Psoas muscle (tissue), 8 donors: Measurements from ENCODE around the gene BAAT. TPM values are rescaled to one million over a fixed set of nuclear protein-coding genes. Genes with fewer than 3 reads are reported as not detected.
"Not testable (repeated sequence)": the region's sequence is repeated elsewhere in the genome, so short reads cannot be mapped to it uniquely, and the experiment has no call there.

Source experiments
- ATAC-seq, 4 donors: fragments of 200-7000 bp; cut with Tn5 transposase; one replicate each; pipeline ENCODE4 v1.9.1; 2020; ENCODE audit warnings: moderate library complexity in 3 of 4, mild to moderate bottlenecking in 2 of 4
- DNase-seq, 2 donors: peaks; one replicate each; pipeline ENCODE4 v3.0.0-alpha.2; 2020
- H3K27ac ChIP-seq: fragments of 200-600 bp; one replicate; pipeline ENCODE4 v1.8.0; 2022
- H3K27me3 ChIP-seq, 3 donors: fragments of 200-600 bp in 1 of 3; one replicate each; pipeline versions ENCODE4 v1.6.1 to v1.8.0; 2013 to 2022; ENCODE audit warnings: low read length in 2 of 3, mild to moderate bottlenecking in 2 of 3, moderate library complexity in 1 of 3; ENCODE audit not compliant: insufficient read depth in 3 of 3
- H3K36me3 ChIP-seq, 2 donors: fragments of 200-600 bp in 1 of 2; one replicate each; pipeline versions ENCODE4 v1.6.1 to v1.8.0; 2013 to 2022; ENCODE audit warnings: low read depth in 1 of 2, mild to moderate bottlenecking in 1 of 2, moderate library complexity in 1 of 2; ENCODE audit not compliant: insufficient read depth in 1 of 2
- H3K4me1 ChIP-seq: fragments of 200-600 bp; one replicate; pipeline ENCODE4 v1.8.0; 2022
- H3K4me3 ChIP-seq: fragments of 200-600 bp; one replicate; pipeline ENCODE4 v1.8.0; 2022; ENCODE audit warnings: mild to moderate bottlenecking
- H3K9me3 ChIP-seq: fragments of 200-600 bp; one replicate; pipeline ENCODE4 v1.8.0; 2022
- CTCF ChIP-seq: fragments of 200-600 bp; IDR thresholded peaks from one replicate; pipeline ENCODE4 v1.8.0; 2022; ENCODE audit warnings: antibody characterized with exemption
- whole genome bisulfite sequencing, 3 donors: extraction: QIAGEN DNeasy Blood & Tissue Kit; methylation state at CpG; one replicate each; pipeline versions ENCODE4 v1.1.6 to v1.1.7; 2013; 5-methylcytosine and 5-hydroxymethylcytosine counted together
- intact Hi-C, 2 donors: fragments of 100-400 bp; cut with DNase I; formaldehyde crosslinking; loops; one replicate each; pipeline versions ENCODE4 v1.11.0 to v1.14.2; 2022
- polyA plus RNA-seq, 3 donors: library from polyadenylated mRNA; stranded (reverse); fragments of 200-250 nt; gene quantifications; one replicate each; pipeline ENCODE4 v1.2.3, GENCODE V29; 2013
- total RNA-seq, 4 donors: library from RNA; stranded (reverse); fragmentation: NEBNext Ultra II Directional in 2 of 4; extraction: Animal tissue kit (Norgen Biotek cat#: 25700) in 2 of 4; gene quantifications; one replicate each; pipeline versions ENCODE4 v1.2.1 to v1.2.4, GENCODE V29; 2021 to 2023
- donor health status: healthy with polysubstance abuse.
- donor health status: DM: no; HTN: no; CAD: no; lungs with moderate emphysema.
- donor health status: Bipolar disorder and iron deficiency.
- donor health status: healthy.
- donor health status: DM: yes; HTN: yes; CAD: no.
- donor health status: DM: no; HTN: no; CAD: no.
- donor health status: DM: no; HTN: no; CAD: no.
- donor health status: DM: yes; HTN: yes; CAD: no.

Gene BAAT
- total and polyA plus RNA-seq, 7 donors: 0.08 to 0.71 (median 0.20) TPM

- Histone ChIP-seq H3K4me3 (no peak overlapping the region), H3K36me3 (no peaks in the 10 kb centered on the region), H3K9me3 (no peaks in the 10 kb centered on the region), H3K27ac (no peak overlapping the region), H3K27me3 (peaks cover 0 to 2% (median 0%) of the 10 kb centered on the region in 3 donors), H3K4me1 (no peaks in the 10 kb centered on the region)
- WGBS, 3 donors: 85 to 95% (median 88%) methylated on average over 2 of the region's 2 CpGs
- no peak for DNase-seq
- ATAC-seq: no peak
- intact Hi-C loops: no loop called here
- TF ChIP-seq CTCF: no peak
These were observed 47.6 kb downstream of the BAAT start for GRCh38 chr9:101337237-101337636.

GRCh38 chr9:101336091-101336490 lies 48.7 kb downstream of the BAAT start:
- ATAC-seq (no peak), DNase-seq (no peak)
- Histone ChIP-seq H3K27me3 (peaks cover 0 to 2% (median 0%) of the 10 kb centered on the region in 3 donors), H3K36me3 (no peaks in the 10 kb centered on the region), H3K9me3 (no peaks in the 10 kb centered on the region), H3K27ac (no peak overlapping the region), H3K4me1 (no peaks in the 10 kb centered on the region), H3K4me3 (no peak overlapping the region)
- intact Hi-C loops: no loop called here
- no peak for TF ChIP-seq CTCF

- H3K36me3 ChIP-seq: no peaks in the 10 kb centered on the region
- intact Hi-C loops: no loop called here
- peaks cover 0 to 2% (median 0%) of the 10 kb centered on the region in 3 donors for H3K27me3 ChIP-seq
- no peak for DNase-seq
- no peak overlapping the region for H3K27ac ChIP-seq
- H3K4me1 ChIP-seq: no peaks in the 10 kb centered on the region
- WGBS, 3 donors: 85 to 89% (median 87%) methylated on average over 25 of the region's 25 CpGs
- TF ChIP-seq CTCF: no peak
- no peak for ATAC-seq
- H3K9me3 ChIP-seq: no peaks in the 10 kb centered on the region
- no peak overlapping the region for H3K4me3 ChIP-seq
These were observed 50.7 kb downstream of the BAAT start for GRCh38 chr9:101333926-101334702.

- no peak for ATAC-seq
- 74 to 87% (median 82%) methylated on average over 4 of the region's 4 CpGs for whole genome bisulfite sequencing, 3 donors
- Histone ChIP-seq H3K4me1 (no peaks in the 10 kb centered on the region), H3K36me3 (no peaks in the 10 kb centered on the region), H3K9me3 (no peaks in the 10 kb centered on the region), H3K27ac (no peak overlapping the region), H3K4me3 (no peak overlapping the region), H3K27me3 (no peaks in the 10 kb centered on the region)
- DNase-seq: no peak
- intact Hi-C loops: no loop called here
- TF ChIP-seq CTCF: no peak
These were observed 51.3 kb downstream of the BAAT start for GRCh38 chr9:101333490-101333889.

GRCh38 chr9:101332362-101332761 lies 52.4 kb downstream of the BAAT start:
- DNase-seq: no peak
- no peak for TF ChIP-seq CTCF
- Histone ChIP-seq H3K4me3 (no peak overlapping the region), H3K4me1 (no peaks in the 10 kb centered on the region), H3K9me3 (no peaks in the 10 kb centered on the region), H3K36me3 (no peaks in the 10 kb centered on the region), H3K27ac (no peak overlapping the region), H3K27me3 (no peaks in the 10 kb centered on the region)
- ATAC-seq: no peak
- WGBS, 3 donors: 94 to 100% (median 95%) methylated on average over 1 of the region's 1 CpG
- intact Hi-C loops: no loop called here

DNA sequence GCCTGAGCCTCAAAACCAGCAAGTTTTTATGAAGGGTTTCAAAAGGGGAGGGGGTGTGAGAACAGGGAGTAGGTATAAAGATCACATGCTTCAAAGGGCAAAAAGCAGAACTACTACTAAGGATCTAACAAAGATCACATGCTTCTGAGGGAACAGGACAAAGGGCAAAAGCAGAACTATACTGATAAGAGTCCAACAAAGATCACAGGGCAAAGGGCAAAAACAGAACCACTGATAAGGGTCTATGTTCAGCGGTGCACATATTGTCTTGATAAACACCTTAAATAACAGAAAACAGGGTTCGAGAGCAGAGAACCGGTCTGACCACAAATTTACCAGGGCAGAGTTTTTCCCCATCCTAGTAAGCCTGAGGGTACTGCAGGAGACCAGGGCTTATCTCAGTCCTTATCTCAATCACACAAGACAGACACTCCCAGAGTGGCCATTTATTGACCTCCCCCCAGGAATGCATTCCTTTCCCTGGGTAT lies 57.3 kb downstream of the BAAT start:
- H3K27me3 ChIP-seq, DNase-seq, ATAC-seq, H3K36me3 ChIP-seq, H3K27ac ChIP-seq, intact Hi-C loops, H3K4me1 ChIP-seq, H3K4me3 ChIP-seq, H3K9me3 ChIP-seq: not testable (repeated sequence)
- 86 to 91% (median 90%) methylated on average over 3 of the region's 3 CpGs for WGBS, 3 donors
